ENCODE results near the gene RAB17.

GRCh38 chr2:237566401-237567235, 23.9 kb downstream of the RAB17 start, which contains the start of gene PRLH:
- TF ChIP-seq POLR2A (IDR thresholded peaks at IDR 0.05) (no peak), CTCF (IDR thresholded peaks at IDR 0.05 in 8 of 11, conservative IDR thresholded peaks at IDR 0.05 in 3 of 11) (no peak)

All from spleen (tissue), 7 donors.